ENCODE measurements around the gene TFDP2.

GRCh38 chr3:142129516-142130171 is 19.7 kb downstream of the TFDP2 start:
- no peak for TF ChIP-seq CTCF (IDR thresholded peaks at IDR 0.05; ENCODE audit: low read depth, low read length, poor library complexity, severe bottlenecking)
- no peak for TF ChIP-seq EZH2phosphoT487 (IDR thresholded peaks at IDR 0.05; ENCODE audit: borderline replicate concordance, low read length)

All from DOHH2 (cell line).